Activated naive CD4-positive, alpha-beta T cell treated with anti-CD3 and anti-CD28 coated beads, Interleukin-2, amount 10 ng/mL, durations not matched to agents 7 days and 5 days (primary cell): ENCODE measurements around the gene PCID2.
"Not testable (repeated sequence)": the region's sequence is repeated elsewhere in the genome, so short reads cannot be mapped to it uniquely, and the experiment has no call there.

ENCODE experiments used
- CTCF ChIA-PET: fragments of 350-600 bp; sonication (Branson Sonifier 250); formaldehyde crosslinking; loops from one replicate; lab custom pipeline; 2021; ENCODE audit warnings: antibody characterized with exemption; lab: Charles Lee
- DNase-seq: peaks from one replicate; pipeline ENCODE4 v3.0.0-alpha.2; 2020
- H3K27ac Mint-ChIP-seq: one replicate; pipeline ENCODE4 v1.8.0; 2021; ENCODE audit warnings: mild to moderate bottlenecking, moderate library complexity, mixed read lengths
- H3K27me3 Mint-ChIP-seq: one replicate; pipeline ENCODE4 v1.8.0; 2021; ENCODE audit warnings: mild to moderate bottlenecking, mixed read lengths
- H3K36me3 Mint-ChIP-seq: one replicate; pipeline ENCODE4 v1.8.0; 2021; ENCODE audit warnings: mixed read lengths
- H3K4me1 Mint-ChIP-seq: one replicate; pipeline ENCODE4 v1.8.0; 2021; ENCODE audit warnings: mixed read lengths
- H3K4me3 Mint-ChIP-seq: one replicate; pipeline ENCODE4 v1.8.0; 2021; ENCODE audit warnings: mild to moderate bottlenecking, moderate library complexity, mixed read lengths
- H3K9me3 Mint-ChIP-seq: one replicate; pipeline ENCODE4 v1.8.0; 2021; ENCODE audit warnings: mixed read lengths

The PCID2 gene

GRCh38 chr13:113170511-113170910 is 38.0 kb downstream of the PCID2 start:
- peaks cover 48% of the 10 kb centered on the region for H3K36me3 Mint-ChIP-seq
- CTCF ChIA-PET = no interaction called here

GRCh38 chr13:113169277-113170272 is 38.9 kb downstream of the PCID2 start:
- no peaks in the 10 kb centered on the region for H3K9me3 Mint-ChIP-seq
- H3K4me1 Mint-ChIP-seq = peaks cover 31% of the 10 kb centered on the region
- no peak for DNase-seq
- H3K36me3 Mint-ChIP-seq = peaks cover 38% of the 10 kb centered on the region
- H3K4me3 Mint-ChIP-seq = no peak overlapping the region
- H3K27me3 Mint-ChIP-seq = no peaks in the 10 kb centered on the region
- H3K27ac Mint-ChIP-seq = no peak overlapping the region
- CTCF ChIA-PET = no interaction called here

More at GRCh38 chr13:113170511-113170910, 38.0 kb downstream of the PCID2 start:
- no peak for DNase-seq
- Mint-ChIP-seq H3K4me3 (no peak overlapping the region), H3K9me3 (no peaks in the 10 kb centered on the region), H3K4me1 (peaks cover 38% of the 10 kb centered on the region), H3K27ac (peak overlapping the region; percentile 39), H3K27me3 (no peaks in the 10 kb centered on the region)

GRCh38 chr13:113168211-113168610 is 40.3 kb downstream of the PCID2 start:
- H3K4me3 Mint-ChIP-seq = no peak overlapping the region
- DNase-seq = no peak
- no peaks in the 10 kb centered on the region for H3K9me3 Mint-ChIP-seq
- CTCF ChIA-PET = no interaction called here
- H3K27me3 Mint-ChIP-seq = no peaks in the 10 kb centered on the region
- no peak overlapping the region for H3K27ac Mint-ChIP-seq
- peaks cover 28% of the 10 kb centered on the region for H3K4me1 Mint-ChIP-seq
- H3K36me3 Mint-ChIP-seq = peaks cover 33% of the 10 kb centered on the region

DNA sequence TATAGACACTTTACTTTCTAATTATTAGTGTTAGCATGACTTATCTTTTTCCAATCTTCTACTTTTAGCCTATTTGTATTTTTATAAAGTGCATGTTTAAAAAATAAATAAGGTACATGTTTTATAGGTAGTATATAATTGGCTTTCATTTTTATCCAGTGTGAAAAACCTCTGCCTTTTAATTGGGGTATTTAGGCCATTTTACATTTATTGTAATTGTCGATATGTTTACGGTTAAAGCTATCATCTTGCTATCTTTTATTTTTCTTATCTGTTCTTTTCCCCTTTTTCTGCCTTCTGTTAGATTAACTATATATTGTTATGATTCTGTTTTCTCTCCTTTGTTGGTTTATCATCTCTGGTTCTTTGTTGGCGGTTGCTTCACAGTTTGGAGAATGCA is 40.9 kb downstream of the PCID2 start:
- Mint-ChIP-seq H3K4me3 (no peak overlapping the region), H3K27ac (no peak overlapping the region), H3K4me1 (peaks cover 29% of the 10 kb centered on the region), H3K9me3 (no peaks in the 10 kb centered on the region), H3K36me3 (peaks cover 28% of the 10 kb centered on the region), H3K27me3 (no peaks in the 10 kb centered on the region)
- CTCF ChIA-PET = no interaction called here
- DNase-seq = no peak

- H3K4me1 Mint-ChIP-seq = peaks cover 29% of the 10 kb centered on the region
- no peaks in the 10 kb centered on the region for H3K27me3 Mint-ChIP-seq
- no peak overlapping the region for H3K27ac Mint-ChIP-seq
- H3K36me3 Mint-ChIP-seq = peaks cover 24% of the 10 kb centered on the region
- no peak for DNase-seq
- H3K9me3 Mint-ChIP-seq = no peaks in the 10 kb centered on the region
- no peak overlapping the region for H3K4me3 Mint-ChIP-seq
- CTCF ChIA-PET = no interaction called here
Observed at GRCh38 chr13:113167155-113167554, 41.3 kb downstream of the PCID2 start.

DNA sequence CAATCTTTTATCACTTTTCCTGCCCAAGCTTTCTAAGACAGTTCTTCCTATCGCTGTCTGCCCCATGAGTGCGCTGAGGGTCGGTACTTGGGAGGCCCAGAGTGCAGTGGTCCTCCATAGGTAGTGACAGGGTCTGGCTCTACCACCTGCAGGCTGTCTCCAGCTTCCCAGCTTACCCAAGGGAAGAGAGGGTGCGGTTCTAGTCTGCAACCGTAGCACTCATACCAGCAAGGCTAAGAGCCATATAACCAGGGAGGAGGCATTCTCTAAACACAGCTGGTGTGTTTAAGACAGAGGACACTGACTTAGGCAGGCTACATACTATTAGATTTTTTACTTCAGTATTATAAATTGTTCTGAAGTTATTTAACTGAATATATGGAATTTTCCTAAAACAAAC is 41.8 kb downstream of the PCID2 start:
- CTCF ChIA-PET = no interaction called here
- H3K27ac Mint-ChIP-seq = no peak overlapping the region

DNA sequence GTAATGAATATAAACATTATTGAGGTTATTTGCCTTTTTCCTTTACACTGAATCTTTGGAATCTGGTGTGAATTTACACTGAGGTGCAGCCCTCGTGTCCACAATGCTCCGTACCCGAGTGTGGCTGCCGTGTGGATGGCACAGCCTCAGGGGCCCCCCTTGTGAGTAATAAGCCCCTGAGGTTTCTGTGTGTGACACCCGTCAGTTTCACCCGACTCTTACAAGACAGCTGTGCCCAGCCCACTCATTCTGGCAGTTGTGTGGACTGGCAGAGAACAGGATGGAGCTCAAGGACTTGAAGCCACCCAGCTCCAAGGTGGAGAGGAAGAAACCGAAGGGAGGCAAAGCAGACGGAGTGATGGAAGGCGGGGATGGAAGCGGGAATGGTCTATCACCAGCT is 42.2 kb downstream of the PCID2 start:
- H3K4me1 Mint-ChIP-seq = peaks cover 27% of the 10 kb centered on the region
- H3K36me3 Mint-ChIP-seq = peaks cover 20% of the 10 kb centered on the region
- CTCF ChIA-PET = no interaction called here
- H3K27ac Mint-ChIP-seq = no peak overlapping the region
- no peaks in the 10 kb centered on the region for H3K9me3 Mint-ChIP-seq
- H3K27me3 Mint-ChIP-seq = no peaks in the 10 kb centered on the region
- no peak overlapping the region for H3K4me3 Mint-ChIP-seq
- no peak for DNase-seq

More for the DNA sequence above, 41.8 kb downstream of the PCID2 start:
- H3K4me3 Mint-ChIP-seq = no peak overlapping the region
- peaks cover 24% of the 10 kb centered on the region for H3K36me3 Mint-ChIP-seq
- H3K4me1 Mint-ChIP-seq = peaks cover 28% of the 10 kb centered on the region
- H3K9me3 Mint-ChIP-seq = no peaks in the 10 kb centered on the region
- no peaks in the 10 kb centered on the region for H3K27me3 Mint-ChIP-seq
- no peak for DNase-seq

- Mint-ChIP-seq H3K4me3 (no peak overlapping the region), H3K4me1 (peaks cover 32% of the 10 kb centered on the region), H3K27me3 (no peaks in the 10 kb centered on the region), H3K9me3 (no peaks in the 10 kb centered on the region), H3K36me3 (peaks cover 8% of the 10 kb centered on the region), H3K27ac (peak overlapping the region; percentile 33)
- CTCF ChIA-PET = no interaction called here
- no peak for DNase-seq
Observed at GRCh38 chr13:113164492-113164891, 44.0 kb downstream of the PCID2 start.

DNA sequence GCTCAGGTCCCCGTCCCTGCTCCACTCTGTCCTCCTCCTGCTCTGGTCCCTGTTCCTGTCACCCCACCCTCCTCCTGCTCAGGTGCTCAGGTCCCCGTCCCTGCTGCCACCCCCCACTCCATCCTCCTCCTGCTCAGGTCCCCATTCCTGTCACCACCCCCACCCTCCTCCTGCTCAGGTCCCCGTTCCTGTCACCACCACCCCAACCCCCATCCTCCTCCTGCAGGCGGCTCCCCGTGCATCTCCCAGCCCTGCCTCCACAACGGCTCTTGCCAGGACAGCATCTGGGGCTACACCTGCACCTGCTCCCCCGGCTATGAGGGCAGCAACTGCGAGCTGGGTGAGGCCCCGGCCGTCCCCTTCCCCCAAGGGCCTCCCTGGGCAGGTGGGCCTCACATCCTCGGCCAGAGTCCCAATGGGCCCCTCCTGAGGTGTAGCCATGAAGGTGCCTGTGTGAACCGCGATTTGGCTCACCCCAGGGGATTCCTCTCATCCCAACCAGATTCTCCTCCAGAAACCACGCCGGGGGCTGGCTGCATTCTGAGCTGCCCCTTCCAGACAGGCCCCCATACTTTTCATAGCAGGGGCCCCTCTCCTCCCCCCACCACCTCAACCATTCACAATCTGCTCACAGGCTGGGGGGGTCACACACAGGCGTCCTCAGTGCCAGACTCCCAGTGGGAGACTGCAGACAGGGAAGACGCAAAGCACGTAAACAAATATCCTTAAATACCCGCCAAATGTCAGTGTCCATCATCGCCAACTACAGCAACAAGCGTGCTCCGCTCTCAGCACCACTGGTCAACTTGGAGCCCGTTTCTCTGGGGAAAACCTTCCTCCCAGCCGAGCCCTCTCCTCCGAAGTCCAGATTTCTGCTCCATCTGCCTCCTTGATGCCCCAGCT is 45.4 kb downstream of the PCID2 start:
- Mint-ChIP-seq H3K27ac (peak overlapping the region; percentile 55), H3K4me1 (peaks cover 33% of the 10 kb centered on the region), H3K9me3 (no peaks in the 10 kb centered on the region), H3K27me3 (no peaks in the 10 kb centered on the region), H3K36me3 (no peaks in the 10 kb centered on the region), H3K4me3 (no peak overlapping the region)
- CTCF ChIA-PET = no interaction called here
- peak; percentile 42 for DNase-seq

DNA sequence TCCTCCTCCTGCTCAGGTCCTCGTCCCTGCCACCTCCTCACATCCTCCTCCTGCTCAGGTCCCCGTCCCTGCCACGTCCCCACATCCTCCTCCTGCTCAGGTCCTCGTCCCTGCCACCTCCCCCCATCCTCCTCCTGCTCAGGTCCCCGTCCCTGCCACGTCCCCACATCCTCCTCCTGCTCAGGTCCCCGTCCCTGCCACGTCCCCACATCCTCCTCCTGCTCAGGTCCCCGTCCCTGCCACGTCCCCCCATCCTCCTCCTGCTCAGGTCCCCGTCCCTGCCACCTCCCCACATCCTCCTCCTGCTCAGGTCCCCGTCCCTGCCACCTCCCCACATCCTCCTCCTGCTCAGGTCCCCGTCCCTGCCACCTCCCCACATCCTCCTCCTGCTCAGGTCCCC is 46.5 kb downstream of the PCID2 start:
- CTCF ChIA-PET, H3K36me3 Mint-ChIP-seq, H3K9me3 Mint-ChIP-seq, H3K27ac Mint-ChIP-seq, H3K4me3 Mint-ChIP-seq, DNase-seq, H3K27me3 Mint-ChIP-seq: not testable (repeated sequence)
- H3K4me1 Mint-ChIP-seq = peaks cover 33% of the 10 kb centered on the region

DNA sequence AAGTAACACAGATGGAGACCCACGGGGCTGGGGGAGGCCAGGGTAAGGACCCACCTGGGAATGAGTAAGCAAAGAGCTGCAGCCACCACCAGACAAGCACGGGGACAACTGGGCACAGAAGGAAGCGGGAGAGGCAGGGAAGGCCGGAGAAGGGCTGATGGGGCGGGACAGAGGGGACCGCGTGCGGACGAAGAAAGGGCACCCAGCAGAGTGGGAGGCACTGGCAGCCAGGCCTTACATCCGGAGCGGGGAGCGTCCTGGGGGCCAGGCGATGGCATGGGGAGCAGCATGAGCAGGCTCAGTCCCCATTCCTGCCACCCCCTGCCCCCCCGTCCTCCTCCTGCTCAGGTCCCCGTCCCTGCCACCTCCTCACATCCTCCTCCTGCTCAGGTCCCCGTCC is 47.0 kb downstream of the PCID2 start:
- DNase-seq = no peak
- H3K27ac Mint-ChIP-seq = peak overlapping the region; percentile 87
- CTCF ChIA-PET = no interaction called here
- H3K27me3 Mint-ChIP-seq = peaks cover 12% of the 10 kb centered on the region
- H3K36me3 Mint-ChIP-seq = peaks cover 6% of the 10 kb centered on the region
- H3K9me3 Mint-ChIP-seq = peaks cover 7% of the 10 kb centered on the region
- H3K4me3 Mint-ChIP-seq = peak overlapping the region; percentile 59
- H3K4me1 Mint-ChIP-seq = peaks cover 33% of the 10 kb centered on the region

- H3K9me3 Mint-ChIP-seq = peaks cover 10% of the 10 kb centered on the region
- peaks cover 33% of the 10 kb centered on the region for H3K4me1 Mint-ChIP-seq
- CTCF ChIA-PET = no interaction called here
- no peak for DNase-seq
- H3K27ac Mint-ChIP-seq = peak overlapping the region; percentile 87
- peak overlapping the region; percentile 59 for H3K4me3 Mint-ChIP-seq
- peaks cover 6% of the 10 kb centered on the region for H3K36me3 Mint-ChIP-seq
- H3K27me3 Mint-ChIP-seq = peaks cover 15% of the 10 kb centered on the region
Observed at GRCh38 chr13:113160983-113161382, 47.5 kb downstream of the PCID2 start.

DNA sequence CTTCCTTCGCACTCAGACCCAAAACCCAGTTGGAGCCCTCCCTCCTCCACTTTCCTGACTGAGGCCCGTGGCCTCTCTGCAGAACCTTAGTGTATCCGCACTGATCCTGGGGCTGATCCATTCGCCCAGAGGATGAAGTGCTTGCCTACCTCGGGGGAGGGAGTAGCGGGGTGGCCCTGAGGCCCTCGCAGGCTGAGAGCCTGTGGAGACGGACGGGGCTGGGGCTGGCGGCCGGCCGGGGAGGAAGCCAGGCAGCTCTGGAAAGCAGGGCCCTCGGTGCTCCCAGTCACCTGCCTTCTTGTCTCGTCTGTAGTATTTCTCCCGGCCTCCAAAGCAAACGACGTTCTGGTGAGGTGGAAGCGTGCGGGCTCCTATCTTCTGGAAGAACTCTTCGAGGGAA is 48.8 kb downstream of the PCID2 start:
- Mint-ChIP-seq H3K27me3 (peaks cover 19% of the 10 kb centered on the region), H3K27ac (no peak overlapping the region), H3K36me3 (peaks cover 11% of the 10 kb centered on the region), H3K4me1 (peaks cover 36% of the 10 kb centered on the region), H3K4me3 (no peak overlapping the region), H3K9me3 (peaks cover 17% of the 10 kb centered on the region)
- no peak for DNase-seq
- CTCF ChIA-PET = no interaction called here

DNA sequence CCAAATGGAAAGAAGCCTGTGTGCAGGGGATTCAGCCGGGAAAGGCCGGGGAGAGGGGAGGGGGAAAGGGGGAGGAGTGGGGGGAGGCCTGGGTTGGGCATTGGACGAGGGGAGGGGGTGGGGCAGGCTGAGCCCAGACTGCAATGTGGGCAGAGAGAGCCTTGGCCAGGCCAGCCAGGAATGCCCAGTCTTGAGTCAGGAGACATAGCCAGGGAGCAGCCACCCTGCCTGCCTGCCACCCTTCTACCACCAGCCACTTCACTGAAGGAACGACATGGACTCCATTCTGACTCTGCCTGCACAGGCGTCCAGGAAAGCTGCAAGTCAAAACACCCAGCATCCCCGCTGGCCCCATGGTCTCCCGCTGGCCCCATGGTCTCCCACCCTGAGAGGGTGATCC is 49.5 kb downstream of the PCID2 start:
- Mint-ChIP-seq H3K27me3 (peaks cover 19% of the 10 kb centered on the region), H3K4me1 (peaks cover 40% of the 10 kb centered on the region), H3K4me3 (no peak overlapping the region), H3K36me3 (peaks cover 11% of the 10 kb centered on the region), H3K9me3 (peaks cover 17% of the 10 kb centered on the region), H3K27ac (no peak overlapping the region)
- CTCF ChIA-PET = no interaction called here
- no peak for DNase-seq
